CD4-positive, alpha-beta T cell treated with Interferon alpha-2 for 1 hour (primary cell): ENCODE data around the gene RELN.

Experiments
- DNase-seq, 2 donors: peaks; one replicate each; pipeline ENCODE4 v3.0.0-alpha.2; 2020 to 2022

The RELN gene

DNA sequence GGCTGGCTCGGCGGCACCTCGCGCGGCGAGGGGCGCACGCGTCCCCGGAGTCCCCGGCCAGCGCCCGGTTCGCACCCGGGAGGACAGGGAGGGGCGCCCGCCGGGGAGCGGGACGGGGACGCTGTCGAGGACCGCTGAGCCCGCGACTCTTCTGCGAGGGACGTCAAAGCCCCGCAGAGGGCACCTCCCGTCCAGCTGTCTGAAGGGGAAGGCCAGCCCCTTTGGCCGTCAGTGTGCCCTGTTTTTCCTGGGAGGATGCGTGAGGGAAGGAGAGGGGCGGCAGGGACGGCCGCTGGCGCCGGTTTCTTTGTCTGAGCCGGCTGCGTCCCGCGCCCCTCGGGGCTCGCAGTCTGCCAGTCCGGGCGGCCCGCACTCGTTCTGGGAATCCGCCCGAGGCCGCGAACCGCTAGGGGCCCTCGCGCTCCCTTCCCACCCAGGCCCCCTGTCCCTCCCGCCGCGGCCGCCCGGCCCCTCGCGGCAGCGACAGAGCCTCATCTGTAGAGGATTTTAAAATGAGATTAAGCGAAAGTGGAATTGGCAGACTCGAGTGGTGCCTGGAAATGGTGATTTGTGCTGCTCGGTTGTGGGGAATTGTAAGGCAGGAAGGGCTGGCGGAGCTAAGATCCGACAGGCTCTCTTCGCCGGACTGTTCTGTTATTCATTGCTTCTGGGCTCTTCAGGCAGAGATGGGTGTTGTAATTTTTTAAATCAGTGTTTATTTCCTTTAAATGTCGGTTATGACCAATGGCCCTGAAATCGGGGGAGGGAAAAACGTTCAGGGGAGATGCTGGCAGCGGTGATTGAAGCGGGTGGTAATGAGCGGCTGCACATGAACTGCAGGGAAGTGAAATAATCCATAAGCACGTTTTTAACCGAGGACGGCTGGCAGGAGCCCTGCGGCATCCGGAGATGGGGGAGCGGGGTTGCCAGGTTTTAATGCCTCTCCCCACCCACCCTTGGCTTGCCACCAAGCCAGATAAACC, 618 bp upstream of the RELN start:
- no peak for DNase-seq

DNA sequence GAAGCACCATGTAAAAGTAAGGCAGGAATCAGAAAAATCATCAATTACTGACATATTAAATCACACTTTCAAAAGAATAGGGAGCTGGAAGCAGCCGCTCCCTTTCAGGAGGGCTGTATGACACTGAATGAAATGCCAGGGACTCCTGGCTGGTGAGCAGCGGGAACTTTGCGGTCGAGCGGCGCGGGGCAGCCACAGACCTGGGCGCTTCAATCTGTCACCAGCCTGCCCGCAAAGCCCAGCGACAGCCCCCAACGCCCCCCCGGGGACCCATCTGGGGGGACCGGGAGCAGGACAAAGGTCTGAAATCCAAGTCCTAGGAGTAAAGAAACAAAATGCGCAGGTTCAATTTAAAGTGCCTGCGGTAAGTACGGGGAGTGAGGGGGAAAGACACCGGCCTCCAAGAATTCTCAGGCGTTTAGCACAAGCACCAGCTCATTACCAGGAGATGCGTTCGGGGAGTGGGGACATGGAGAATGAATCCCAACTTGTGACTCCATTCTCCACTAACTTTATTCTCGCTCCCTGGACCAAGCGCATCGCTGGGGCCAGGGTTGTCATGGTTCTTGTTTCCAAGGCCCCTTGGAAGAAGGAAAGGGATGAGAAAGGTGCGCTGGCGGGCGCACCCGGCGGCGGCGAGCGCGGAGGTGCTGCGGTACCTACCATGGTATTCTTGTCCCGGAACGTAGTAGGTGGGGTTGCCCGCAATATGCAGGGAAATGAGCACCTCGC, 824 bp downstream of the RELN start:
- no peak for DNase-seq

DNA sequence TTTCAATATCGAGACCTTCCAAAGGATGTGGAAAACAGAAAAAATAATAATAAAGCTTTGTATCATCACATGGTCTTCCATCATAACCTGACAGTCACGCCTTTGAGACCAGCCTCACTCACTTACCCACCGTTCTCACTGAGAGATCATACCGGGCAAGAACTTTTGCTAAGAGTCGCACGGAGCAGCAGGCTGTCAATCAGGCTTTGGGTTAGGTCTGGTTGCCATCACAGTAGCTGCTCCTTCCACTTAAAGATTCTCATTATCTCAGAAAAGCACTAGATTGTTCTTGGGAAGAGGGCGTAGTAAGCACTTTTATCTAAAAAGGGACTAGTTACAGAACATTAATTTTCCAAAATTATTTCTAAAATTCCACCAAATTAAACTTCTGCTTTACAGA, 2.0 kb downstream of the RELN start:
- no peak for DNase-seq

DNA sequence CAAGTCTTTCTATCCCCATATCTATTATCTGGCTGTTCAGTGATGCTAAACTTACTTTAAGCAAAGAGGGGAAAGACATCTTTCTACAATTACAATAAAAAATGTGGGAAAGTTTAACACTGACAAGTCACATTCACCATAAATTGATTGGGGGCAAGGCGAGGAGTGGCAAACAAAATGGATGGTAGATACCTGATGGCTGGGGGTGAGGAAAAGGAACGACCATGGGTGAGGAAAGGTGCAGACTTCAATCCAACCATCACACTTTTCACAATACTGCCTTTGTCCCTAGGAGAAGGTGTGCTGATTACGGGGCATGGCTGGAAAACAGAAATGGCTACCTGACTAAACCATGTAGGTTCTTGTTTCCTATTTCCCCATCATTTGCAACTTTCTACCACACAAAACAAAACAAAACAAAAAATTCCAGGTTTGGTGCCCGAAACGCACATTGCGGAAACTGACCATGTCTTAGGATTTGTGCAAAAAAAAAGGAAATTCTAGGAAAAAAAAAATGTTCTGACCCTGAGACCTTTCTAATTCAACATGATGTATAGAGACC, 3.8 kb downstream of the RELN start:
- no peak for DNase-seq

DNA sequence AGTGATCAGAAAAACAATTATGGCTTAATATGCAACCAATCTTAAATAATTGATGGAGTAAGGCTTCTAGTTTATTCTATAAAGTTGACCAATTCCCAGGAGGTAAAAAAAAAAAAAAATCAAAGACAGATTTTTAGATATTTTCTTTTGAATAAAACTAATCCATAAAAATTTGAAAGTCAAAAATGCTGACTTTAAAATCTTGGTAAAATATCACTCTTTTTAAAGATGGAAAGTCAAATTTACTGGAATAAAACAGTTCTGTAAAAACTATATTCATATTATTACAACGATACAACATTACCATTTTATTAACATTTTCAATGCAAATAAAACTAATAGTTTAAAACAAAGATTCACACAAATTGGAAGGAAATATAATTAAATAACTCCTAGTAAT, 5.4 kb downstream of the RELN start:
- DNase-seq, result no peak

DNA sequence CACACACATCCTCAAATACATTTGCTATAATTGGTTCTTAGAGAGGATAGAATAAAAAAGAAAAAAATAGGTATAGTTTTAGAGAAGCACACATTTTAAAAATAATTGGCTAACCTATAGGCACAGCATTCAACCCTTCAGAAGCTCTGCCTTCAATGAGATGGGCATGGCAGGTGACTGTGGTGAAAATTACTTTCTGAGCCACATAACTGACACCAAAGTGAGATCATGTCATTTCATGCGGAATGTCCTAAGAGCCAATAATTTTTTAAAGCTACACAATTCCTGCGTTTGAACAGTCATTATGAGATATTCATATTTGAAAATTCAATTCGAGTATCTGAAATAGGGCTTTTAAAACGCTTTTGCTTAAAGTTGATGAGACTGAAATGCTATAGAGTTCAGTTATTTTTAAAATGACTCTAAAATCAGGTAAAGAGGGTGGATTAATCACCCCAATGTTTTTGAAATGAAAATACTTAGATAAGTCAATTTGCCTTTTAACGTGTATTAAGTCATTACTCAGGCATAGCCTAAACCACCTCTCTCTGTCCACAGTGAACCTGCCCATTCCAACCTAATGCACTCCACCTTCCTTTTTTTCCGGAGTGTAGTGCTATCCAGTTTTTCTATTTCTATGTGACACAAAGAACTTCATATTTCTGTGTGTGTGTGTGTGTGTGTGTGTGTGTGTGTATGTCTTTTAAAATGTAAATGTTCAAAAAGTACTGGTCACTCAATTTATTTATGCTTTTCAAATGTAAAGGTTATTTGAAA, 6.1 kb downstream of the RELN start:
- DNase-seq, result no peak

DNA sequence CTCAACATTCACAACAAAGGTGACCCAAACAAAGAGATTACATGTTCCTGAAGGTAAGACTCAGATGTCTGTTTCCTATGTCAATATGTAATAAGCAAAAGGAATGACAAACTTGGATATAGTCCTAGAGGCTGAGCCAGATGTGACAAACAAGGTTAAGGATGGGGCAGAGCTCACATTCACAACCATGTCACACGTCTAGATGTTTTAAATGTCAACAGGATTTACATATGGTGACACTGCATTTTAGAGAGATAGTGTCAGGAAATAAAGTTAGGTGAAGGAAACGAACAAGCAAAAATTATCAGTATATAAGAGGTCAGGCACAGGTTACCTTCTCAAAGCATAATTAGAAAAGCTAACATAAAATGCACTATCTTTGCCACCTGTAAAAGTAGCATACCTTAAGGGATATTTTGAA, 8.4 kb downstream of the RELN start:
- DNase-seq, result no peak

DNA sequence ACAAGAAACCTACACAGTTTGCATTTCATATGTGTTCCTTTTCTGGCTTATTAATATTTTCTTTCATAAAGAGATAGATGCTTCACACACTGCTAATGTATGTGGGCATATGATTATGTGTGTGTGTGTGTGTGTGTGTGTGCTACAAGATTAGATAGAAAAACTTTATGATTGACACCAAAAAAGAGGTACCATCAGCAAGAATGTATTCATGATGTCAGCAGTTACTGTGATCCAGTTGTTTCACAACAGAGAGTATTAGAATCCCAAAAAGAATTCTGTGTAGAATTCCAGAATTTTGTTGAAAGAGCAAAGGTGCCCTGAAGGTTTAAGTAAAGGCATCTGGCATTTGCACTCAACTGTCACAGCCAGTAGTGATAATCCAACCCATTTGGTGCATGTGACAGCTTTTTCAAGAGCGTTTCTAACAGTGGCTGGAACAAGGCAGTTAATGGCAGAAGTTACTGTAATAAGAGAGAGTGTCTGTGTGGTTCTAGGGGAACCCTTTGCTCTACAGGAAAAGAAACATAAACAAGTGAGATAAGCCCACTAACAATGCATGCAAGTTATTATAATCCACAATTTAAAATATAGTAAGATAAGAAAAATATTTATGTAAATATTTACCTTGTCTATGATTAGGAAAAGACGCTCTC, 16.6 kb downstream of the RELN start:
- no peak for DNase-seq

DNA sequence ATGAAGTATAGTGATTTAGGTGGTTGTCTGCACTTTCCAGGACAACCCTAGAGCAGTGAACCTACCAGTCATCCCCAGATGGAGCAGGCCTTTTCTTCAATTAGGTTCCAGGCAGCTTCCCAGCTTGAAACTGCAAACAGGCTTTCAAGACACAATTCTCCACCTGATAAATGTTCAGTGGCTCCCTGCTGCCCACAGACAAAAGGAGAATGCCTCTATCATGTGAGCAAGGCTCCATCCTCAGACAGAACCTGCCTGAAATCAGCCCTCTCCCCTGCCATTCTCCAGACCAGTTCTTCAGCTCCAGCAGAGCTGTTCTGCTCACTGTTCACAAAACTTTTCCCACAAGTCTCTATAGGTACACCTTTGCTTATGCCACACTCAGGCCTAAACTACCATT, 22.1 kb downstream of the RELN start:
- no peak for DNase-seq

DNA sequence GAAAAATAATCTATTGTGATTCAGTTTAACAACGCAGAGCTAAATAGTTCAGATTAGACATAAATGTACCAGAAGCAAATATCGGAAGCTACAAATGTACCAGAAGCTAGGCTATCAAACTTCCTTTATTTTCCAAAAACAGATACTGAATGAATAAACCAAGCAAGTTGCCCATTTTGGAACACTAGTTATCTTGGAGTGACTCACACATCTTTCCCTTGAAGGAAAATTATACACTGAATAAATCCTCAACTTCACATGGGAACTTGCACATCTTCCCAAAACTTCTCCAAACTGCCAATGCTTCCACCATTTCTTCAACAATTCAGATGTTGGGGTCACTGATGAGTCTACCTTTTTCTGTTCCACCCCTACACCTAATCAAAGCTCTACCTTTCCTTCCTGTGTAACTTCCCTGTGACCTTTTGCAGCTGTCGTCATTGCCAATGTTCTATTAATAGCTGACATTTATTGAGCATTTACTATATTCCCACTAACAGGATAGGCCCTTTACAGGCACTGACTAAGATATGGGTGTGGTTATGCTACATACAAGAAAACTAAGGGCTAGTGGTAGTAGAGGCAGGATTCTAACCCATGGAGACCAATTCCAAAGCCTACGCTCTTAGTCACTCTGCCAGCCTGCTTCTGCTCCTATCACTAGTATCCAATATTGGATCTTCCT, 22.7 kb downstream of the RELN start:
- DNase-seq, result no peak

DNA sequence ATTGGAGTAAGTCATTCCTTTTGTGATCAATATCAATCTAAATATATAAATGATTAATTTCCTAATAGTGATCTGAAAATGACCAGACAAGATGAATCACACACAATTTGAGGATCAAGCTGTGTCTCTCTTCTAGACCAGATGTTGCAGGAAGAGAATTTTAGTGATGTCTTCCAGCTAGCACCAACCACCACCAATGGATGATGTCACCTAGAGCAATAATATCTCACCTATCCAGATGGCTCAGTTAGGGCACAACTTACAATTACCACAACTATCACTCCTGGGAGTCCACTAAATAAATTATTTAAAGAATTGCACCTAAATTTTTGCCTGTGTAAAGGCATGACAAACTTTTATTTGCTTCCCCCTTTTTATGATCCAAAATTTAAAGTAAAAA, 25.2 kb downstream of the RELN start:
- no peak for DNase-seq

DNA sequence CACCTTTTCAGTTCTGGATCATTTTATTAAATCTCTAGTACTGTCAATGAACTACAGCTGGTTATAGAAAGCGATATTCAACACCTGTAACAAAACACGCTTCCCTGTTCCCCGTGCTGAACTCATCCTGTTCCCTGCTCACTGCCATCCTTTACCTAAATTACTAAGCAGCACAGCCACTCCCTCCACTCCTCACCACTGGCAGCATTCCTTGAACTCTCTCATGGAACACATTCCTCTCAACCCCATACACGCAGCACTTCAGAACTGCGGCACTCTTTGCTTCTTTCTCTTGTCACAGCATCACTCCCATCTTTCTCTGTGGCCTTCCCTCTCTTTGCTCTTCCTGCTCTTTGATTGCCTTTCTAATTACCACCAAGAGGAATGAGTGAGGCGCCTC, 27.4 kb downstream of the RELN start:
- DNase-seq, result no peak

DNA sequence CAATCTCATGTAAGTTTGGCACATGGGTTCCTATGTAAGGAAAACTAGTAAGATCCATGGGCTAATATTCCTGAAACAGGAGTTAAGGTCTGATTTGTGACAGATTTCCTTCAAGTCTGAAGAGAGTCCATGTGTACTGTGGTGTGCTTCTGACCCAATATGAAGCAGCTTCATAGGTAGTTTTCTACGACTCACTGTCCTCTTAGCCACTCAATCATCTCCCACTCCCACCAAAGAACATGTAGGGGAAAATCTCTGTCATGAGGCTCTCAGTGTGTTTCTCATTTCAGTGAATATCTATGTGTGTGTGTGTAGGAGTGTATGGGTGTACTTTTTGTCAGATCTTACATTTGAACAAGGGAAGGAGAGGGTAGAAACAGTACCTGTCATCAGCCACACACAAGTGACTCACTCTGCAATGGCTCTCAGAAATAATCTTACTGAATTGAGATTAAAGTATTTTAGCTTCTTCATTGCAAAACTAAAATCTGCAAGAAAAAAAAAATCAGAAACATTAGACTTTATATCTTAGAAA, 31.1 kb downstream of the RELN start:
- DNase-seq, result no peak

DNA sequence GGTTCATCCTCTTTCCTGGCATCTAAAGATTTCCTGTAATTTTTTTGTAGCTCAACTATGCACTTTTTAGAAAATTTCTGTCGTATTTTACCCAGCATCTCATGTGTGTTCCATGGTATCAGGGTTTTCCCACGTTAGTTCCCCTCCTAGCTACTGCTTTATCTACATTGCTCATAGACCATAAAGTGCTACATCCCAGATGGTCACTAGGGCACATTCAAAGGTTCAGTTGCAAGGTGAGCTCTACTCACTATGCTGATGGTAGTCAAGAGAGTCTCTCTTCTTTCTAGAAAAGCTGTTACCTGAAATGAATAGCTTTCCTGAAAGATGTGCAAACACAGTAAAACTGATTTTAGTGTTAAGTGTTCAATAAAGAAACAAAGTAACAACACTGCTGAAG, 33.5 kb downstream of the RELN start:
- no peak for DNase-seq

DNA sequence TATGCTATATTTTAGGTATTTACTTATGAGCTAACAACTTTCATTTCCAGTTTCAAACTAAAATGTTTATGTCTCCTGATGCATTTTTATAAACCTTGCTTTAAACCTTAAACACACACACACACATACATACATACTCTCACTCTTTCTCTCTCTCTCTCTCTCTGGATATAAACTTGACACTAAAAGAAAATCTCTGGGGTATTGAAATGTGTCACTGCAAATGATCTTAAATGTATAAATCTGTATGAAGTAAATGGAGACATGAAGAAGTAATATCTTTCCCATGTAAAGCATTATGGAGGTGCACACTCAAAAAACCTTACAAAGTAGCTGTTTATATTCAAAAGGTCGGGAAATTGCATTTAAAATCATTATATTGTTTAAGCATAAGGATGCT, 37.0 kb downstream of the RELN start:
- DNase-seq, result no peak

DNA sequence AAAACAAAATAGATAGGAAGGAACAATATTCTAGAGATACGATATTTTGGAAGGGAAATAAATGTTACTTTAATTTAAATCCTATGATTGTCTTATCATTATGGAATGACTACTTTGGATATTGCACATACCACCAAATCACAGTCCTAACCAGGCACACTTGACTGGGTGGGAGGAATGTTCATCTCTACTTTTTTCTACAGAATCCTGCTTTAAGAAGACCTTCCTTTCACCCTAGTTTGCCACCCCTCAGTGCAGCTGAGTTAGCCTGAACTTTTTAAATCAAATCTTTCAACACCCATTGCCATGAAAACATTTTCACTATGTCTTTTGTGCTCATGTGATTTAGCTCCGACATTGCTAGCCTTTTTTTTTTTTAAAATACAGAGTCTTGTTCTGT, 38.1 kb downstream of the RELN start:
- DNase-seq, result no peak

DNA sequence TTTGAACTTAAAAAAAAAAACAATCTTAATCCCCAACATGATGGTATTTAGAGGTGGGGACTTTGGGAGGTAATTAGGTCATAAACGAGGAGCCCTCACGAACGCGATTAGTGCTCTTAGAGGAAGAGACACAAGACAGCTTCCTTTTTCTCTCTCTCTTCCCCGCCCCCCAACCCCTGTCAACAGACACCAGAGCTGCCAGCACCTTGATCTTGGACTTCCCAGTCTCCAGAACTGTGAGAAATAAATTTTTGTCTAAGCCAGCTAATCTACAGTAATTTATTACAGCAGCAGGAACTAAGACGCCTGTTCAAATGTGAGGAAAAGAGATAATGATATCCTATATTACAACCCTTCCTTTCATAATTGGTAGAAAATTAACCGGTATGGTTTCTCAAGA, 40.1 kb downstream of the RELN start:
- no peak for DNase-seq

DNA sequence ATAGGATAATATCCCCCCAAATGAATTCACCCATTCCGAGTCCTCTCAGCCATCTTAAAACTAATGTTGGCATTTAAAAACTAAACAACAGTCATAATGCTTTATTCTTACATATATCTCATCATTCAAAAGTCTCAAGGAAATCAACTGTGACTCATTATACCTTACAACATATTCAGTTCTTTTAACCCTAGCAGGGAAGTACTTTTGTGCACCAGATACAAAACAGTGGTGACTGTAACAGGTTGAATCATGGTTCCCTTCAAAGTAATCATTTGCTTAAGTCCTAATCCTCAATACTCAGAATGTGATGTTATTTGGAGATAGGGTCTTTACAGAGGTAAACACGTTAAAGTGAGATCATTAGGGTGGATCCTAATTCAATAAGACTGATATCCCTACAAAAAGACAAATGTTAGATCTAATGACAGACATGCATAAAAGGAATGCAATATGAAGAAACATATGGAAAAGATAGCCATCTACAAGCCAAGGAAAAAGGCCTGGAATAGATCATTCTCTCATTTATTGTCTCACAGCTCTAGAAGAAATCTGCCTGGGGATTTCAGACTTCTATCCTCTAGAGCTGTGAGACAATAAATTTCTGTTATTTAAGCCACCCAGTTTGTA, 42.3 kb downstream of the RELN start:
- DNase-seq, result no peak

DNA sequence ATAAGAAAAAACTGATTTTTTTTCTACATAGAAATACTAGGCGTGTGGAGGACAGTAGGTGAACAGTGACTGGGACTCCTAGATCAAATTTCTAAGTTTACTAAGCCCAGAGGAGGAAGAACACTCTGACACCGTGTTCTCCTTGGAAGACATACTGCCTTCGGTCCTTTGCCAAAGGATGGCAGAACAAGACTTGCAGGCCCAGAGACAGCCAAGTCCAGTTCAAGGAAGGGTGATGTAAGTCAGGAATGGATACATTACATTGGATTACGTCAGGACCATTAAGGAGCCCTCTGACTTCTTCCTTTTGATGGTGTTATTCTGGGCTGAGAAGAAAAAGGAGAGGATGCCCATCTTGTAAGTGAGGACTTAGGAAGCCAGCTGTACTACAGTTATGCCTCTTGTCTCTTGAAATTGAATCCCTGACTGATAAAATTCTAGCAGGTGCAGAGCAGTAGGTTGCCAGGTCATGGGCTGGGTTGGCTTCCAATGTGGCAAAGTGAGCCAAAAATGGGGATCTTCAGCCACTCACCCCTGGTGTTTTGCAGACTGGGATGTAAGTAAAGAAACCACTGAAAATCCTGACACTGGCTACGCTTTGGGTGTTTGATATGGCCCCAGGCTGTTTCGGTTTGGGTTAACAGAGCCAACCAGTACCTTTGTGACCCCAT, 45.1 kb downstream of the RELN start:
- no peak for DNase-seq

DNA sequence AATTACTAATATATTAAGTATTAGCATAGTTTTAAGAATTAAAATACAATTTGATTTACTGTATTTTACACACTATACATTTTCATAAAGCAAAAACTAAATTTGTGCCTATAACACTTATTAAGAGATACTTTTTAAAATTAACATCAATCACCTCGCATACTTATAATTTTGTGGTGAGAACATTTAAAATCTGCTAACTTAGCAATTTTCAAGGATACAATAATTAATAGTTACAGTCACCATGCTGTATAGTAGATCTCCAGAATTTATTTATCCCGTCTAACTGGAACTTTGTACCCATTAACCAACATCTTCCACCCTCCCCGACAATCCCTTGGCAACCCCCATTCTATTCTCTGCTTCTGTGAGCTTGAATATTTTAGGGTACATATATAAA, 47.5 kb downstream of the RELN start:
- no peak for DNase-seq
